ENCODE results near the gene CPEB3. TPM values are rescaled to one million over a fixed set of nuclear protein-coding genes. Genes with fewer than 3 reads are reported as not detected.

Gene CPEB3
- total and polyA plus RNA-seq, 9 of the 15 experiments (the other 6 are each of a cell fraction or from before 2014, with no cell fraction given): 0.15 to 1.2 (median 0.51) TPM

DNA sequence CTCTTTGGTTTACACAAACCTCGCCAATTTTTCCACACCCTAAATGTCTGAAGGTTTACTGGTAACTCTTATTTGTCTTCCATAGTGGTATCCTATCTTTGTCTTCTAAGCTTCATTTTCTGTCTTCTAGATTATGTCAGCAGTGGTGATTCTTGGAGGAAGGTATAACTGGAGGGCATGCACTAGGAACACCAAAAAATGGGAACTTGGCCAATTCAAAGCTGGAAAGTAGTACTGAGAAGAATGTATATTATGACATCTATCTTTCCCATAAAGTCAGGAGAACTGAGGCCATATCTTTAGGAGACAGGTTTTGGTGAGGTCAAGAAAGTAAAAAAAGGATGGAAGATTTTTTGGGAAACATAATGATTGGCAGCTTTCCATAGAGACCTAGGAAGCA is 113.3 kb downstream of the CPEB3 start:
- intact Hi-C loops (cut with micrococcal nuclease): no loop called here
- Histone ChIP-seq H4K20me1 (replicated peaks; ENCODE audit: control insufficient read depth, insufficient read depth, low read length) (no peaks in the 10 kb centered on the region), H3K36me3 (ENCODE audit: control insufficient read depth, insufficient read depth, low read length) (no peaks in the 10 kb centered on the region), H3K27ac (ENCODE audit: extremely low read depth, low read depth, low read length) (no peak overlapping the region), H3K4me3 (no peak overlapping the region), H3K9ac (ENCODE audit: insufficient read depth in 1 of 2, low read depth in 2 of 2, low read length in 2 of 2) (no peak overlapping the region), H3K27me3 (ENCODE audit: control insufficient read depth in 2 of 2, insufficient read depth in 2 of 2, low read length in 2 of 2) (no peaks in the 10 kb centered on the region), H3K79me2 (ENCODE audit: control insufficient read depth, insufficient read depth, low read length) (no peaks in the 10 kb centered on the region), H3K4me2 (ENCODE audit: insufficient read depth, low read length) (no peak overlapping the region), H3K4me1 (replicated peaks in 1 of 2; ENCODE audit: control insufficient read depth in 2 of 2, insufficient read depth in 2 of 2, low read length in 2 of 2) (no peaks in the 10 kb centered on the region), H3K9me3 (replicated peaks; ENCODE audit: control insufficient read depth, insufficient read depth, low read depth, low read length) (no peaks in the 10 kb centered on the region), H3K9me1 (ENCODE audit: control insufficient read depth, insufficient read depth, low read length) (no peaks in the 10 kb centered on the region), H2AFZ (ENCODE audit: low read depth, low read length) (no peak overlapping the region)
- no peak for TF ChIP-seq ILF3 (IDR thresholded peaks at IDR 0.05; ENCODE audit: borderline replicate concordance)
- no peak for TF ChIP-seq PHF8 (IDR thresholded peaks at IDR 0.05; ENCODE audit: borderline replicate concordance, low read length)
- no peak for TF ChIP-seq TGIF2 (CRISPR knock-in tag; IDR thresholded peaks at IDR 0.05)
- WGBS (ENCODE audit: insufficient coverage, low coverage, missing lambda C conversion rate): 73% methylated on average over 1 of the region's 1 CpG
- no peak for DNase-seq (ENCODE audit: extremely low read depth in 1 of 4, low spot score in 3 of 4)
- no peak for FAIRE-seq
- in situ Hi-C loops (cut with MboI): no loop called here
- CTCF ChIA-PET (ENCODE audit: low intra/inter-chr PET ratio): no interaction called here
- no TSS peak for BruUV-seq (replicated peaks)
- ATAC-seq: no peak
- POLR2A ChIA-PET: no interaction called here

DNA sequence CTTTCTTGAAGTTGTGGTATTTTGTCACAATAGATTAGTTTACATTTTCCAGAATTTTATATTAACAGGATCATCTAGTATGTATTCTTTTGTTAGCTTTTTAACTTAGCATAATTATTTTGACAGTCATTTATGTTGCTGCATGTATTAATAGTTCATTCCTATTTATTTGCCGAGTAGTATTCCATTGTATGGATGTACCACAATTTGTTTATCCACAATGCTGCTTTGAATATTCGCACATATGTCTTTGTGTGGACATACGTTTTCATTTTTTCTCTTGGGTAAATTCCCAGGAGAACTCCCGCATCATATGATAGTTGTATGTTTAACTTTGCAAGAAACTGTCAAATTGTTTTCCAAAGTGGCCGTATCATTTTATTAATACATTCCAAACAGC is 115.7 kb downstream of the CPEB3 start:
- Histone ChIP-seq H2AFZ (ENCODE audit: low read depth, low read length) (no peak overlapping the region), H3K36me3 (ENCODE audit: control insufficient read depth, insufficient read depth, low read length) (no peaks in the 10 kb centered on the region), H3K79me2 (ENCODE audit: control insufficient read depth, insufficient read depth, low read length) (no peaks in the 10 kb centered on the region), H3K9me1 (ENCODE audit: control insufficient read depth, insufficient read depth, low read length) (no peaks in the 10 kb centered on the region), H3K4me2 (ENCODE audit: insufficient read depth, low read length) (no peak overlapping the region), H3K4me3 (no peak overlapping the region), H3K4me1 (replicated peaks in 1 of 2; ENCODE audit: control insufficient read depth in 2 of 2, insufficient read depth in 2 of 2, low read length in 2 of 2) (no peaks in the 10 kb centered on the region), H3K27me3 (ENCODE audit: control insufficient read depth in 2 of 2, insufficient read depth in 2 of 2, low read length in 2 of 2) (no peaks in the 10 kb centered on the region), H3K9ac (ENCODE audit: insufficient read depth in 1 of 2, low read depth in 2 of 2, low read length in 2 of 2) (no peak overlapping the region), H3K9me3 (replicated peaks; ENCODE audit: control insufficient read depth, insufficient read depth, low read depth, low read length) (no peaks in the 10 kb centered on the region), H4K20me1 (replicated peaks; ENCODE audit: control insufficient read depth, insufficient read depth, low read length) (no peaks in the 10 kb centered on the region), H3K27ac (ENCODE audit: extremely low read depth, low read depth, low read length) (no peak overlapping the region)
- in situ Hi-C loops (cut with MboI): no loop called here
- no peak for ATAC-seq
- DNase-seq (ENCODE audit: extremely low read depth in 1 of 4, low spot score in 3 of 4): no peak
- no peak for FAIRE-seq
- BruUV-seq (replicated peaks): no TSS peak
- 73% methylated on average over 5 of the region's 5 CpGs for WGBS (ENCODE audit: insufficient coverage, low coverage, missing lambda C conversion rate)
- intact Hi-C loops (cut with micrococcal nuclease): no loop called here
- ChIA-PET CTCF (ENCODE audit: low intra/inter-chr PET ratio) (no interaction called here), POLR2A (no interaction called here)
- TF ChIP-seq GABPB1 (CRISPR knock-in tag; IDR thresholded peaks at IDR 0.05) (no peak), CHCHD3 (CRISPR knock-in tag; IDR thresholded peaks at IDR 0.05) (no peak), ZFP1 (CRISPR knock-in tag; IDR thresholded peaks at IDR 0.05) (no peak), FOXA3 (CRISPR knock-in tag; conservative IDR thresholded peaks at IDR 0.05 in 1 of 2, IDR thresholded peaks at IDR 0.05 in 1 of 2) (no peak), MTA1 (IDR thresholded peaks at IDR 0.05; ENCODE audit: borderline replicate concordance) (no peak)
- TF ChIP-seq, protein P1, sequence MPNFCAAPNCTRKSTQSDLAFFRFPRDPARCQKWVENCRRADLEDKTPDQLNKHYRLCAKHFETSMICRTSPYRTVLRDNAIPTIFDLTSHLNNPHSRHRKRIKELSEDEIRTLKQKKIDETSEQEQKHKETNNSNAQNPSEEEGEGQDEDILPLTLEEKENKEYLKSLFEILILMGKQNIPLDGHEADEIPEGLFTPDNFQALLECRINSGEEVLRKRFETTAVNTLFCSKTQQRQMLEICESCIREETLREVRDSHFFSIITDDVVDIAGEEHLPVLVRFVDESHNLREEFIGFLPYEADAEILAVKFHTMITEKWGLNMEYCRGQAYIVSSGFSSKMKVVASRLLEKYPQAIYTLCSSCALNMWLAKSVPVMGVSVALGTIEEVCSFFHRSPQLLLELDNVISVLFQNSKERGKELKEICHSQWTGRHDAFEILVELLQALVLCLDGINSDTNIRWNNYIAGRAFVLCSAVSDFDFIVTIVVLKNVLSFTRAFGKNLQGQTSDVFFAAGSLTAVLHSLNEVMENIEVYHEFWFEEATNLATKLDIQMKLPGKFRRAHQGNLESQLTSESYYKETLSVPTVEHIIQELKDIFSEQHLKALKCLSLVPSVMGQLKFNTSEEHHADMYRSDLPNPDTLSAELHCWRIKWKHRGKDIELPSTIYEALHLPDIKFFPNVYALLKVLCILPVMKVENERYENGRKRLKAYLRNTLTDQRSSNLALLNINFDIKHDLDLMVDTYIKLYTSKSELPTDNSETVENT (CRISPR knock-in tag; IDR thresholded peaks at IDR 0.05): no peak
- TF ChIP-seq, protein P2, sequence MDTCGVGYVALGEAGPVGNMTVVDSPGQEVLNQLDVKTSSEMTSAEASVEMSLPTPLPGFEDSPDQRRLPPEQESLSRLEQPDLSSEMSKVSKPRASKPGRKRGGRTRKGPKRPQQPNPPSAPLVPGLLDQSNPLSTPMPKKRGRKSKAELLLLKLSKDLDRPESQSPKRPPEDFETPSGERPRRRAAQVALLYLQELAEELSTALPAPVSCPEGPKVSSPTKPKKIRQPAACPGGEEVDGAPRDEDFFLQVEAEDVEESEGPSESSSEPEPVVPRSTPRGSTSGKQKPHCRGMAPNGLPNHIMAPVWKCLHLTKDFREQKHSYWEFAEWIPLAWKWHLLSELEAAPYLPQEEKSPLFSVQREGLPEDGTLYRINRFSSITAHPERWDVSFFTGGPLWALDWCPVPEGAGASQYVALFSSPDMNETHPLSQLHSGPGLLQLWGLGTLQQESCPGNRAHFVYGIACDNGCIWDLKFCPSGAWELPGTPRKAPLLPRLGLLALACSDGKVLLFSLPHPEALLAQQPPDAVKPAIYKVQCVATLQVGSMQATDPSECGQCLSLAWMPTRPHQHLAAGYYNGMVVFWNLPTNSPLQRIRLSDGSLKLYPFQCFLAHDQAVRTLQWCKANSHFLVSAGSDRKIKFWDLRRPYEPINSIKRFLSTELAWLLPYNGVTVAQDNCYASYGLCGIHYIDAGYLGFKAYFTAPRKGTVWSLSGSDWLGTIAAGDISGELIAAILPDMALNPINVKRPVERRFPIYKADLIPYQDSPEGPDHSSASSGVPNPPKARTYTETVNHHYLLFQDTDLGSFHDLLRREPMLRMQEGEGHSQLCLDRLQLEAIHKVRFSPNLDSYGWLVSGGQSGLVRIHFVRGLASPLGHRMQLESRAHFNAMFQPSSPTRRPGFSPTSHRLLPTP (IDR thresholded peaks at IDR 0.05; ENCODE audit: borderline replicate concordance, extremely low read depth, insufficient read length): no peak

All from K562 (cell line).